AG04450 (cell line): ENCODE measurements around the gene ABI1. TPM values are rescaled to one million over a fixed set of nuclear protein-coding genes. Genes with fewer than 3 reads are reported as not detected.
A peak's percentile ranks its signal among the peaks of the same experiment; 100 is the strongest.

Source experiments
- CTCF ChIA-PET: fragments of 300-600, 350-600 bp; formaldehyde crosslinking; extraction: SDS; loops from one replicate; lab custom pipeline; 2022; ENCODE audit warnings: antibody characterized with exemption, inconsistent platforms; lab: Charles Lee
- POLR2A ChIA-PET: fragments of 350-600 bp; formaldehyde crosslinking; extraction: SDS; loops from one replicate; lab custom pipeline; 2021; ENCODE audit warnings: antibody characterized with exemption, inconsistent platforms; lab: Yijun Ruan, JAX
- DNase-seq: peaks from one replicate; pipeline ENCODE4 v3.0.0-alpha.2; 2011; ENCODE audit warnings: low read depth, low spot score
- H3K27ac ChIP-seq: one replicate; pipeline ENCODE4 v1.5.1; 2012; ENCODE audit warnings: low read depth, low read length, control low read depth
- H3K27me3 ChIP-seq: one replicate; pipeline ENCODE4 v1.6.0; 2012; ENCODE audit warnings: low read length; ENCODE audit not compliant: control insufficient read depth, insufficient read depth
- H3K4me3 ChIP-seq: 2 replicates; pipeline ENCODE4 v1.5.1; 2011; ENCODE audit warnings: mild to moderate bottlenecking, low read depth, low read length, control low read depth
- H3K9me3 ChIP-seq: 2 replicates; pipeline ENCODE4 v1.5.1; 2012; ENCODE audit warnings: low read length; ENCODE audit not compliant: control insufficient read depth, insufficient read depth
- CTCF ChIP-seq: IDR thresholded peaks from 2 replicates; pipeline ENCODE4 v1.5.1; 2011; ENCODE audit warnings: low read depth, low read length, control low read depth, inconsistent platforms
- polyA plus RNA-seq: library from polyadenylated mRNA; depleted of rRNA; stranded (reverse); fragments of >200 nt; gene quantifications from 2 replicates; pipeline ENCODE4 v1.2.3, GENCODE V29; 2011

The ABI1 gene
- polyA plus RNA-seq, 1 experiment = 64.2 TPM

- no peaks in the 10 kb centered on the region for H3K9me3 ChIP-seq
- no peak overlapping the region for H3K4me3 ChIP-seq
- ChIA-PET CTCF (interaction anchor here (1.3 kb wide), 1 partner anchor 179 kb away, joined by 3 read pairs; no protein-coding TSS in a partner anchor), POLR2A (no interaction called here)
- H3K27me3 ChIP-seq = no peaks in the 10 kb centered on the region
- H3K27ac ChIP-seq = no peak overlapping the region
- DNase-seq = no peak
- TF ChIP-seq CTCF = no peak
Measured at GRCh38 chr10:26703096-26703495, 157.7 kb downstream of the ABI1 start.

DNA sequence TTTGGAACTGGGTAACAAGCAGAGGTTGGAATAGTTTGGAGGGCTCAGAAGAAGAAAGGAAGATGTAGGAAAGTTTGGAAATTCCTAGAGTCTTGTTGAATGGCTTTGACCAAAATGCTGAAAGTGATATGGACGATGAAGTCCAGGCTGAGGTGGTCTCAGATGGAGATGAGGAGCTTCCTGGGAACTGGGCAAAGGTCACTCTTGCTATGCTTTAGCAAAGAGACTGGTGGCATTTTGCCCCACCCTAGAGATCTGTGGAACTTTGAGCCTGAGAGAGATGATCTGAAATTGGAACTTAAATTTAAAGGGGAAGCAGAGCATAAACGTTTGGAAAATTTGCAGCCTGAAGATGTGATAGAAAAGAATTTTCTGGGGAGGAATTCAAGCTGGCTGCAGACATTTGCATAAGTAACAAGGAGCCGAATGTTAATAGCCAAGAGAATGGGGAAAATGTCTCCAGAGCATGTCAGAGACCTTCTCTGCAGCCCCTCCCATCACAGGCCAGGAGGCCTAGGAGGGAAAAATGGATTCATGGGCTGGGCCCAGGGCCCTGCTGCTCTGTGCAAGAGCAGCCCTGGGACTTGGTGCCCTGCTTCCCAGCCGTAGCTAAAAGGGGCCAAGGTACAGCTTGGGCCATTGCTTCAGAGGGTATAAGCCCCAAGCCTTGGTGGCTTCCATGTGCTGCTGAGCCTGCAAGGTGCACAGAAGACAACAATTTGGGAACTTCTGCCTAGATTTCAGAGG is 159.7 kb downstream of the ABI1 start:
- ChIA-PET POLR2A (no interaction called here), CTCF (interaction anchor here (0.8 kb wide), 1 partner anchor 181 kb away, joined by 4 read pairs; no protein-coding TSS in a partner anchor)
- H3K4me3 ChIP-seq = no peak overlapping the region
- no peak overlapping the region for H3K27ac ChIP-seq
- H3K27me3 ChIP-seq = no peaks in the 10 kb centered on the region
- H3K9me3 ChIP-seq = no peaks in the 10 kb centered on the region; the same call in 1 of the 2 replicates
- DNase-seq = no peak
- TF ChIP-seq CTCF = no peak

DNA sequence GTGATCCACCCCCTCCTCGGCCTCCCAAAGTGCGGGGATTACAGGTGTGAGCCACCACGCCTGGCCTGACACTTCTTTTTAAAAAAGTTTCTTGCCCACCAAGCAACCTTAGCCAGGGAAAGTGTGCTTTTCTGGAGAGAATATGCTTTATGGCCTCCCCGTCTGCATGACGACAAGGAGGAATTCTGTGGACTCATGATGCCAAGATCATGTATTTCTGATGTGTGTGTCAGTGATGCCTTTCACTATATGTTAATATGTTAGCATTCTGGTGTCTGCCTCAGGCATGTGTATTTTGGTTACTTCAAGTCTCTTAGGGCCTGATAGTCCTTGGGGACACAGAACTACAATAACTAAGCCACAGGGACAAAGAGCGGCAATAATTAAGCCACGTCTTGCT is 161.1 kb downstream of the ABI1 start:
- ChIA-PET POLR2A (no interaction called here), CTCF (interaction anchor here (0.9 to 2.2 kb wide), 2 partner anchors 26 kb away, joined by 3 to 7 read pairs; no protein-coding TSS in a partner anchor)
- H3K27ac ChIP-seq = no peak overlapping the region
- no peak overlapping the region for H3K4me3 ChIP-seq
- no peaks in the 10 kb centered on the region; the same call in 1 of the 2 replicates for H3K9me3 ChIP-seq
- H3K27me3 ChIP-seq = no peaks in the 10 kb centered on the region
- no peak for DNase-seq
- no peak for TF ChIP-seq CTCF

GRCh38 chr10:26698909-26699308 is 161.8 kb downstream of the ABI1 start:
- no peak for TF ChIP-seq CTCF
- Histone ChIP-seq H3K4me3 (peak overlapping the region; percentile 86; the same call in 1 of the 2 replicates), H3K27me3 (no peaks in the 10 kb centered on the region), H3K27ac (no peak overlapping the region), H3K9me3 (no peaks in the 10 kb centered on the region; the same call in 1 of the 2 replicates)
- DNase-seq = no peak
- CTCF ChIA-PET = interaction anchor here (2.2 kb wide), 1 partner anchor 27 kb away, joined by 7 read pairs; no protein-coding TSS in a partner anchor
- POLR2A ChIA-PET = no interaction called here
